Measurements from ENCODE around the gene PARD6B.

PARD6B gene

DNA sequence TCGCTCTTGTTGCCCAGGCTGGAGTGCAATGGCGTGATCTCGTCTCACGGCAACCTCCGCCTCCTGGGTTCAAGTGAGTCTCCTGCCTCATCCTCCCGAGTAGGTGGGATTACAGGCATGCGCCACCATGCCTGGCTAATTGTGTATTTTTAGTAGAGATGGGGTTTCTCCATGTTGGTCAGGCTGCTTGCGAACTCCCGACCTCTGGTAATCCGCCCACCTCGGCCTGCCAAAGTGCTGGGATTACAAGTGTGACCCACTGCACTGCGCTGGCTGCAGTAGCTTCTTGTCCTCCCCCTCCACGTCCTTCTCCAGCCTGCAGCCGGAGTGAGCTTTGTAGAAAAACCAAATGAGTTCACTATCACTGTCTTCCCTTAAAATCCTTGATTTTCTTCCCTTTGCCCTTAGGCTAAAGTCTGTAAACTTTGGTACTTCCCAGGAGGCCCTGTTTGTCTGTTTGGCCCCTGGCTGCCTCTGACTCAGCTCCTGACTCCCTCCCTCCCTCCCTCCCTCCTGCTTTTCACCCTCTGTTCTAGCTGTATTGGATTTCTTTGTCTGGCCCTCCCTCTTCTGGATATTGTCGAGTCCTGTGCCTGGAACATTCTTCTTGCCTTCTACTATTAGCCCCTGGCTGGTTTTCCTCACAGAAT lies 12.9 kb downstream of the PARD6B start:
- Histone ChIP-seq H3K27me3 (replicated peaks; ENCODE audit: control insufficient read depth, insufficient read depth, low read length) (no peaks in the 10 kb centered on the region), H3K36me3 (ENCODE audit: control insufficient read depth, insufficient read depth, low read length) (no peaks in the 10 kb centered on the region), H3K4me3 (replicated peaks; ENCODE audit: low read depth, low read length) (no peak overlapping the region)
- TF ChIP-seq CTCF (IDR thresholded peaks at IDR 0.05; ENCODE audit: insufficient read depth, low read length, poor library complexity, severe bottlenecking) = no peak
- DNase-seq (ENCODE audit: extremely low read depth, insufficient read length) = no peak

DNA sequence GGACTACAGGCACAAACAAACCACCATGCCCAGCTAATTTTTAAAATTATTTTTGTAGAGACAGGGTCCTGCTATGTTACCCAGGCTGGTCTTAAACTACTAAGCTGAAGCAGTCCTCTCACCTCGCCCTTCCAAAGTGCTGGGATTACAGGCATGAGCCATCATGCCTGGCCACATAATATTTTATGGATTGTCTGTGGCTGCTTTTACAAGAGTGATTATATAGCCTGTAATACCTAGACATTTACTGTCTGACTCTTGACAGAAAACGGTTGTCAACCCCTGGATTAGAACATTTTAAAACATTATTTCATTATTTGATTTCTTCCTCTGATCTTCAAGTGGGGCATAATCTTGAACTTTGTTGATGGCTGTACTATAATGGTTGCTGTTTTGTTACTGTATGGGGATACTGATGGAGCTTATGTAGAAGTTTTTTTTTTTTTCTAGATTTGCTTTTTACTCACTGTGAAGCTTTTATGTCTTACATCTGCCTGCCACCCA lies 14.3 kb downstream of the PARD6B start:
- Histone ChIP-seq H3K4me3 (replicated peaks; ENCODE audit: low read depth, low read length) (no peak overlapping the region), H3K36me3 (ENCODE audit: control insufficient read depth, insufficient read depth, low read length) (no peaks in the 10 kb centered on the region), H3K27me3 (replicated peaks; ENCODE audit: control insufficient read depth, insufficient read depth, low read length) (no peaks in the 10 kb centered on the region)
- no peak for TF ChIP-seq CTCF (IDR thresholded peaks at IDR 0.05; ENCODE audit: insufficient read depth, low read length, poor library complexity, severe bottlenecking)
- DNase-seq (ENCODE audit: extremely low read depth, insufficient read length) = no peak

GRCh38 chr20:50746138-50746940 lies 15.0 kb downstream of the PARD6B start:
- H3K27me3 ChIP-seq (replicated peaks; ENCODE audit: control insufficient read depth, insufficient read depth, low read length) = no peaks in the 10 kb centered on the region
- TF ChIP-seq CTCF (IDR thresholded peaks at IDR 0.05; ENCODE audit: insufficient read depth, low read length, poor library complexity, severe bottlenecking) = no peak
- no peak for DNase-seq (ENCODE audit: extremely low read depth, insufficient read length)
- no peak overlapping the region for H3K4me3 ChIP-seq (replicated peaks; ENCODE audit: low read depth, low read length)
- no peaks in the 10 kb centered on the region for H3K36me3 ChIP-seq (ENCODE audit: control insufficient read depth, insufficient read depth, low read length)

DNA sequence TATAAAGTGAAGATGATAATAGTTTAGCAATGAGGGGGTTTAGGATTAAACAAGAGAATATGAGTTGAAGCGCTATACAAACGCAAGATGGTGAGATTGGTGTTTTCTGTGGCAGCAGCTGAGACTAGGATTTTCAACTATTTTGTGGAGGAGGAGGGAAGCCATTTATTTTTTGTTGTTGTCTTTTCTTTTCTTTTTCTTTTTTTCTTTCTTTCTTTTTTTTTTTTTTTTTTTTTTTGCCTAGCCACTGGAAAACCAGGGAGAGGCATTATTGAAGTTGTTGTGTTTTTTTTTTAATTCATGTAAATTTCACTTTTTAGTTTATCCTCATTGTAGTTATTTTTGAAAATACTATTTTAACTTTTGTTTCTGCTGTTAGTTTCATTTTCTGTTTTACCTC lies 15.9 kb downstream of the PARD6B start:
- no peak overlapping the region for H3K4me3 ChIP-seq (replicated peaks; ENCODE audit: low read depth, low read length)

DNA sequence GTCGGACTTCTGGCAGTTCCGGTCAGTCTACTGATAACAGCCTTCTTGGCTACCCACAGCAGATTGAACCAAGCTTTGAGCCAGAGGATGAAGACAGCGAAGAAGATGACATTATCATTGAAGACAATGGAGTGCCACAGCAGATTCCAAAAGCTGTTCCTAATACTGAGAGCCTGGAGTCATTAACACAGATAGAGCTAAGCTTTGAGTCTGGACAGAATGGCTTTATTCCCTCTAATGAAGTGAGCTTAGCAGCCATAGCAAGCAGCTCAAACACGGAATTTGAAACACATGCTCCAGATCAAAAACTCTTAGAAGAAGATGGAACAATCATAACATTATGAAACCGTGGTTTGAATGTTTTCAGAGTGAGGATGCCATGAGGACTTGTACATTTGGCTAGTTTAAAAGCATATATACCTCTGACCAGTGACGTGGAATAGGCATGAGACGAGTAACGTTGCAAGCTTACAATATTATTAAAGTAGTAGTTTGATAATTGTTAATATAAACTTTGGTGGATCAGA lies 18.8 kb downstream of the PARD6B start:
- DNase-seq (ENCODE audit: extremely low read depth, insufficient read length) = no peak
- Histone ChIP-seq H3K4me3 (replicated peaks; ENCODE audit: low read depth, low read length) (no peak overlapping the region), H3K36me3 (ENCODE audit: control insufficient read depth, insufficient read depth, low read length) (no peaks in the 10 kb centered on the region), H3K27me3 (replicated peaks; ENCODE audit: control insufficient read depth, insufficient read depth, low read length) (no peaks in the 10 kb centered on the region)
- TF ChIP-seq CTCF (IDR thresholded peaks at IDR 0.05; ENCODE audit: insufficient read depth, low read length, poor library complexity, severe bottlenecking) = no peak

More for the DNA sequence above, 15.9 kb downstream of the PARD6B start:
- no peak for TF ChIP-seq CTCF (IDR thresholded peaks at IDR 0.05; ENCODE audit: insufficient read depth, low read length, poor library complexity, severe bottlenecking)
- DNase-seq (ENCODE audit: extremely low read depth, insufficient read length) = no peak
- H3K27me3 ChIP-seq (replicated peaks; ENCODE audit: control insufficient read depth, insufficient read depth, low read length) = no peaks in the 10 kb centered on the region
- no peaks in the 10 kb centered on the region for H3K36me3 ChIP-seq (ENCODE audit: control insufficient read depth, insufficient read depth, low read length)

All from GM06990 (cell line).